Stimulated activated CD8-positive, alpha-beta memory T cell treated with anti-CD3 and anti-CD28 coated beads, Interleukin-7, amount 100 ng/mL, for 1 hour (primary cell): ENCODE results near the gene SDF4.

Experiments
- DNase-seq, 2 donors: peaks; one replicate each; pipeline ENCODE4 v3.0.0-alpha.2; 2020; ENCODE audit warnings: low read depth in 2 of 2

SDF4 gene

DNA sequence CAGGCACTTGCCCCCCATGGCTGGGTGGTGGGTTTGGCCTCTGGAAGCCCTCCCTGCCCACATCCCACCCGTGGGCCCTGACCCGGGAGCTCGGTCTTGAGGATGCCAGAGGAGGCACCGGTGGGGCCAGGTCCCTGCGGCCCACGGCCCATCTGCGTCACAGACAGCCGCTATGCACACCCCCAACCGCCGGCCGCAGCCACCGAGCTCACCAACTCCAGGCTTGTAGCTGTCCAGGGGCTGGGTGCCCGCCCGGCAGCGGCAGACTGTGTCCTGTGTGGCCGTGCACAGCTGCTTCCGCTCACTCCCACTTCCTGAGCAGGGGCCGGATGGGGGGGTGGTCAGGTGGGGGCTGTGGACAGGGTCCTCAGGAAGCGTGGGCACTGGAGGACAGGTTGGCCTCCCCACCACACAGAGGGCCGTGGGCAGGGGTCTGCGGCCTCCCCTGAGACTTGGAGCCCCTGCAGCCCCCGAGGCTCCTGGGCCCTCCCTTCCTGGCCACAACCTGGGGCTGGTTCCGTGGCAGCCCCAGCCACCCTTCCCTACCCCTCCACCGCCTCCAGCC, 18.9 kb downstream of the SDF4 start:
- DNase-seq: no peak

DNA sequence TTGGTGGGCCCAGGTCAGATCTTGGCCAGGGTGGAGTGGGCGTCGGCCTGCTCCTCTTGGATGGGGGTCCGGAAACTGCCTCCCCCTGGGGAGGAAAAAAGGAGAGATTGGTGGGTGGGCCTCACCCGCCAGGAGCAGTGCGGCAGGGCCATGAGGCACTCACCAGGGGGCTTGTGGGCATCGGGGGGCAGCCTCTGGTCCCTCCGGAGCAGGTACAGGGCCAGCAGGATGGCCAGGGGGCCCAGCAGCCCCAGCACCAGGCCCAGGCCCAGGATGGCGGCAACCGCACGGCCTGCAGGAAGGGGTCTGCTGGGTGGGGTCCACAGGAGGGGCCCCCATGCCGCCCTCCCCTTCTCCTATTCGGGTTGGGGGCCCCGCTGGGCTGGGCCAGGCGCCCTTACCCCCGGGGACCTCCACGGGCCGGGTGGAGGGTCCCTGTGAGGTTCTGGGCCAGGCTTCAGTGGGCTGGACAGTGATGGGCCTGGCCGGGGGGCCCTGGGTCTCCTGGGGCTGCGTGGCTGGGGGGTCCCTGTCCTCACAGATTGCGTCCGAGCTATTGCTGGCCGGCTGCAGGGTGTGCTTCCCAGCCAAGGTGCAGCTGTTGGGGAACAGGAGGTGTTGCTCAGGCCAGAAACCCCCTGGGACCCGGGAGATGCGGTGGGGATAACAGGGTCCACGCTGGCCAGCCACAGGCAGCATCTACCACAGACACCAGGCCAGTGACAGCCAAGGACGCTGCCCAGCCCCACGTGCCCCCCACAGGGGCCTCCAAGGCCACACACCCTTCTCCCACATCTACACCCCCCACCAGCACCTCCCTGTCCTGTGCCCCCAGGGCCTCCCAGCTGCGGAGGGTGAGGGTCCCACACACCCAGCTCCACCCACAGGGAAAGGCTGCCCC, 20.0 kb downstream of the SDF4 start:
- no peak for DNase-seq

- no peak for DNase-seq
Measured at GRCh38 chr1:1210726-1211540, 20.9 kb downstream of the SDF4 start.

DNA sequence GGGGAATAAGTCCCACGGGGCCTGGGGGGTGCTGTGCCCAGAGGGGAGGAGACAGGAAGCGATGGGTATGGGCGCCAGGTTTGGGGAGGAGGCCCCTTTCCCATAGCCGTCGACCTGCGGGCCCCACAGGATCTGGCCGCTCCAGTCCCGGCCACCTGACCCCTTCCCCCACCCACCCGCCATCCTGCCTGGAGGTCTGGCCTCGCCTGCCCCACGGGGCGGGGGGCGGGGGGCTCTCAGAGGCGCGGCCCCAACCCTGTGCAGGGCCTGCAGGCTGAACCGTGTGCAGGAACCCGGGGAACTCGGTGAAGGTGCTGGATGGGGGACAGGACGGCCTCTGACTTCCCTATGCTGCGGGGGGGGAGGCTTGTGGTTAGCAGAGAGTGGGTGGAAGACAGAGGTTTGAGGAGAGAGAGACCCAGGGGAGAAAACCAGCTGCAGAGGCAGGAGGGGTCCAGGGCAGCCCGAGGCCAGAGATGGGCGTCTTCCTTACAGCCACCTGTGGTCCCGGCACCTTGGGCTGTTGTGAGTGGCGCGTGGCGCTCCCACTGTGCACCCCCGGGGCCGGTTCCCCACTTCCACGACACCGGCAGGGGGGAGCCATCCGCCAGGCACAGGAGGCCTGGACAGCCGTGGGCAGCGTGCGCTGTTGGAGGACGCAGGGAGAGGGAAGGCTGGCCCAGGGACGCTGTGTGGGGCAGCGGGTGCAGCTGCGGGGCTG, 22.9 kb downstream of the SDF4 start:
- no peak for DNase-seq

GRCh38 chr1:1207571-1207892, 24.3 kb downstream of the SDF4 start:
- DNase-seq: no peak

- DNase-seq: no peak
Measured at GRCh38 chr1:1206966-1207531, 24.8 kb downstream of the SDF4 start.

DNA sequence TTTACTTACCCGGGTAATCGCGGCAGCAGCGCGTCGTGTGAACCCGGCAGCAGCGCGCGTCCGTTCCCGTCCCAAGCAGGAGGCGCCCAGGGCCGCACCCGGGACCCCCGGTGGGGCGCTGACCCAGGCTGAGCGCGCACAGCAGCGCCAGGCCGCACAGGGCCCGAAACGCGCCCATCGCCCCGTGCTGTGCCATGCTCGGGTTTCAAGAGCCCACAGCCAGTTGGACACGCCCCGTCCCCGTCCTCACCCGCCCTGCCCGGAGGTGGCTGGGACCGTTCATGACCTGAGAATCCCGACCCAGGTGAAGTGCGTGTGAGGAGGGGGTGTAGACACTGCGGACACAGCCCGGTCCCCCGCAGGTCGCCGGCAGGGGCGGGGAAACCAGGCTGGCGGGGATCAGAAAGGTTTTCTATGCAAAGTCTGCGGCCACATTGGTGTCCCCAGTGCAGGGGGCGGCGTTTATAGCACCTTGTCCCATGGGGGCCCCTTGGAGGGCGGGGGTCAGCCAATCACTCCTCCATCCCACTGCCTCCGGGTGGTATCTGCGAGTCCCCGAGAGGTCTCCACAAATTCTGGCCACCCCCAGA, 25.3 kb downstream of the SDF4 start, which contains the start of gene TNFRSF18:
TSS of gene TNFRSF18 (minus strand) at position 217 of the 590 bp plus-strand sequence. CDS start at position 196, 21 bp downstream.
- DNase-seq: no peak

DNA sequence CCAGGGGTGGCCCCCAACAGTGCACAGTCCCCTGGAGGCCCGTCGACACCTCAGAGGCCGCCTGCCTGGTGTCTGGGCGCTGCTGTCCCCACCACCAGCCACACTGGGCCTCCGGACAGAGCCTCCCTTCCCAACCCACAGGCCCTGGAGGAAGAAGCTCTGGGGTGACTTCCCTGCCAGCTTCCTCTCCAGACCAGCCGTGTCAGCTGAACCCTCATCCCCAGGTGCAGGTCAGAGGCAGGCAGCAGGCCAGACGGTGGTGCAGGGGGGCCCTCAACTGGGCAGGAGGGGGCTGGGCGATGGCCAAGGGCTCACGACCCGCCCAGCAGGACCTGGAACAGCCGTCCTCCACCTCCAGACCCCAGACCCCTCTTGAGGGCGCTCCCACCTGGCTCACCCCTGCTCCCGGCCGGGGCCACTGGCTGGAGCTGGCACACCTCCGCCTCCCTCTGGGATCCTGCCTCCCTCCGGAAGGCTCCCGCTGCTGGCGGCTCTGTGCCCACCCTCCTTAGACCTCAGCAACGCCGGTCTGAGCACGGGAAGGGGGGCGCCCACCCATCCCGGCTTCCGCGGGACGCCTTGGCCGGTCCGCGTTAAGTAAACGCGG, 25.9 kb downstream of the SDF4 start:
- no peak for DNase-seq

DNA sequence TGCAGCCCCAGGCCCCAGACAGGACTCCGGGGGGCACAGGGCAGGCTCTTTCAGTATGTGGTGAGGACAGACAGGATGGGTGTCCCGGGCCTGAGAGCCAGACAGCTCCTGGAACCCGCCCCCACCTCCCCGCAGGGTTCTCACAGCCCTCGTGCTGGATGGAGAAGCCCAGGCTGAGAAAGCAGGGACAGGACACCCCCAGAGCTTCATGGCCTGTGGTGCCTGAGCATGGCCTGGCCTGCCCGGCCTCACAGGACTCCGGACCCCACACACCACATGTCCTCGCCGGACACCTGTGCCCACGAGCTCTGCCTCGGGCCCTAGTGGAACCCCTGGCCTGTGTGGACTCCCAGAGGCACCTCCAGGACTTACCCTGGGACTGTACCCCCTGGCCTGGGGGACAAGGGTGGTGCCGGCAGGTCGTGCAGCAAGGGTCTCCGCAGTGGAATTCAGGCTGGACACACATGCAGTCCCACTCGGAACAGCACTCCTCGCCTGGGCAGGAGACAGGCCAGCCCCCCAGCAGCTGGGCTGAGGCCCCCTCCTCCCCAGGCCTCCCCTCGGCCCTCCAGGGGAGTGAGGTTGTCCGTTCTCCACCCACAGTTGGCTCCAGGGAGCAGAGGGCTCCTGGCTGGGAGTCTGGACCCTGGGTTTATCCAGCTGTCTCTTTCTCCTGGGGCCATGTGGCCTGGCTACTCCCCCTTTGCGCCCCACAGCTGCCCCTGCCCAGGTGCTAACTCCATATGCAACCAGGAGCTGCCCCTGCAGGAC, 26.6 kb downstream of the SDF4 start:
- no peak for DNase-seq

DNA sequence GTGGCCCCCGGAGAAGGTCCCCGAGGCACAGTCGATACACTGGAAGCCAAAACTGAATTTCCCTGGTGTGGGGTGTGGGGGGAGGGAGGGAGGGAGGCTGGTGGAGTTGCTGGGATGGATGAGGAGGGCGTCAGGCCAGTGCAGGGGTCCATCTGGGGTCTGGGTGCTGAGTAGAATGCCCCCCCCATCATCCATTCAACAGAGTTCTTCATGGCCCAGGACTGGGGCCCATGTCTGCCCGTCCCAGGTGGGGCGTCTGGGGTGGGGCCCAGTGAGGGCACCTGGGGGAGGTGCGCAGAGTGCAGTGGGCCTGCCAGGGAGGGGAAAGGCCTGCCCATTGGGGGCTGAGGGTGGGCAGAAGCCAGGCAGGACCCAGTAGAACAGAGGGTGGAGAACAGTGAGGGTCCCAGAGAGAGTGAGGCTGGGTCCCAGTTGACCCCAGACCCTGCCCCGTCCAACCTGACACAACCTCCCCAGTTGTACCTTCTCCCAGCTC, 27.3 kb downstream of the SDF4 start:
- no peak for DNase-seq

GRCh38 chr1:1203561-1204424, 28.0 kb downstream of the SDF4 start:
- no peak for DNase-seq

- DNase-seq: no peak
Measured at GRCh38 chr1:1202831-1203560, 28.8 kb downstream of the SDF4 start.

GRCh38 chr1:1200876-1201810, 30.7 kb downstream of the SDF4 start:
- peak; percentile 70 to 75 for DNase-seq

DNA sequence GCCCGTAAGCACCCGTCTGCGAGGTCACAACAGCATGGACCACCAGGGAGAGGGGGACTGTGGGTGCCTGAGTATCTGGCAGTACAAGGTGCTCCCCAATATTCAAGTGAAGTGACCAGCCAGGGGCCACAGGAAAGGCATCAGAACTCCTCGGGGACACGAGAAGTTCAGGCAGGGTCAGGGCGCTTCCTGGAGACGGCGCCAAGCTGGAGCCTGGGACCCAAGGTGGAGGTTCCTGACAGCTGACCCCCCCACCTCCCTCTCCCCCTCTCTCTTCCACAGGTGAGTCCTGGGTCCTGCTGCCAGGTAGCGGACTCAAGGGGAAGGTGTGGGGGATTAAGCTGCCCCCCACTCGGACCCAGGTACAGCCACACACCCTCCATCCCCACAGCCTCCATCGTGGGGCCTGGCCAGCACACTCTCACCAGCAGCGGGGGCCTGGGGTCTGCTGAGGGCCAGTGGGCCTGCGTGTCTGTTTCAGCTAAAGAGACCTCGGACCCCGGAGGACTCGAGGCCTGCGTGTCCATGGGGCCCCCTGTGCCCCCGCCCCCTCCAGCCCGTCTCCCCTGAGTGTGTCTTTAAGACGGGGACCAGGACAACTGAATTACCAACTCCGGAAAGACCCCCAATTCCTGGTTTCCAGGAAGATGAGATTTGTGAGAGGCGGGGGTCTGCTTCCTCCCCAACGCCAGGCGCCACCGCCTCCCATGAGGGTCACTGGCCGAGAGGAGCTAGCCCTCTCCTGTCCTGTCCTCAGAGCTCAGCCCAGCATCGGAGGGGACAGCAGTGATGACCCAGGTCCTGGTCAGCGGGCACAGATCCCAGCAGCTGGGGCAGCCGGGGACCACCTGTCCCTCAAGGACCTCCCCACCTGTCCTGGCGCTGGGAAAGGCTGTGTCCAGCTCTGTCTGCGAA, 31.6 kb downstream of the SDF4 start:
- DNase-seq: no peak

- DNase-seq: no peak
Measured at GRCh38 chr1:1199141-1199960, 32.5 kb downstream of the SDF4 start.
